GM12878 (cell line): Measurements from ENCODE around the gene BPTF. TPM values are rescaled to one million over a fixed set of nuclear protein-coding genes. Genes with fewer than 3 reads are reported as not detected.

ENCODE experiments used
- ATAC-seq: fragments of 200-7000 bp; cut with Tn5 transposase; 3 replicates; pipeline ENCODE4 v1.9.1; 2020; ENCODE audit warnings: mild to moderate bottlenecking, moderate library complexity
- BruUV-seq: library from RNA; stranded (reverse); fragments of 400-500 nt; replicated peaks from 2 replicates; lab custom pipeline; 2021; lab: Mats Ljungman, UMichigan
- CTCF ChIA-PET: fragments of 300-600 bp; sonication (Branson Sonifier 250); formaldehyde crosslinking; extraction: SDS; loops from one replicate; lab custom pipeline; 2021; ENCODE audit warnings: inconsistent platforms; lab: Yijun Ruan, JAX
- POLR2A ChIA-PET: fragments of 350-600 bp; formaldehyde crosslinking; extraction: SDS; loops from one replicate; lab custom pipeline; 2021; ENCODE audit warnings: inconsistent platforms; lab: Charles Lee
- RAD21 ChIA-PET: fragments of 300-600 bp; sonication (Branson Sonifier 250); formaldehyde crosslinking; loops from one replicate; lab custom pipeline; 2023; ENCODE audit warnings: antibody characterized with exemption; ENCODE audit not compliant: unreplicated experiment; lab: Charles Lee
- SMC1A ChIA-PET: fragments of 300-600 bp; sonication (Branson Sonifier 250); formaldehyde crosslinking; loops from one replicate; lab custom pipeline; 2023; ENCODE audit not compliant: unreplicated experiment, uncharacterized antibody; lab: Charles Lee
- DNase-seq: peaks from one replicate; pipeline ENCODE4 v3.0.0-alpha.2; 2011; ENCODE audit warnings: low read depth, low spot score
- FAIRE-seq: peaks from 3 replicates; lab custom pipeline; 2011; peaks lifted over from hg19 to GRCh38; lab: Jason Lieb, UNC
- H2AFZ ChIP-seq: 2 replicates; pipeline ENCODE4 v1.6.0; 2011; ENCODE audit warnings: low read depth, low read length, control low read depth; ENCODE audit not compliant: control insufficient read depth
- H3K27ac ChIP-seq: 2 replicates; pipeline ENCODE4 v1.5.1; 2011; ENCODE audit warnings: control low read depth; ENCODE audit not compliant: control insufficient read depth, insufficient read depth
- H3K27me3 ChIP-seq, 2 experiments: replicated peaks in 1 of 2; 2 replicates each; pipeline versions ENCODE4 v1.6.0 to v1.6.1; 2011; ENCODE audit warnings: low read length in 1 of 2; ENCODE audit not compliant: control insufficient read depth in 2 of 2, insufficient read depth in 2 of 2
- H3K36me3 ChIP-seq, 2 experiments: 2 replicates each; pipeline ENCODE4 v1.5.1; 2011; ENCODE audit warnings: low read length in 1 of 2; ENCODE audit not compliant: control insufficient read depth in 2 of 2, insufficient read depth in 2 of 2
- H3K4me1 ChIP-seq: 2 replicates; pipeline ENCODE4 v1.6.1; 2011; ENCODE audit warnings: mild to moderate bottlenecking, low read length, moderate library complexity, mixed read lengths; ENCODE audit not compliant: control insufficient read depth, insufficient read depth
- H3K4me2 ChIP-seq: 2 replicates; pipeline ENCODE4 v1.6.0; 2011; ENCODE audit warnings: control low read depth; ENCODE audit not compliant: control insufficient read depth, insufficient read depth
- H3K4me3 ChIP-seq: fragments of 200-600 bp; sonication (generic); 2 replicates; pipeline ENCODE4 v1.5.1; 2016
- H3K79me2 ChIP-seq: 2 replicates; pipeline ENCODE4 v1.6.0; 2011; ENCODE audit warnings: low read length; ENCODE audit not compliant: control insufficient read depth, insufficient read depth
- H3K9ac ChIP-seq: 2 replicates; pipeline ENCODE4 v1.8.0; 2011; ENCODE audit warnings: low read length, control low read depth, mixed read lengths; ENCODE audit not compliant: control insufficient read depth, insufficient read depth
- H3K9me3 ChIP-seq: replicated peaks from 3 replicates; pipeline ENCODE4 v1.5.1; 2011; ENCODE audit warnings: mild to moderate bottlenecking, low read length; ENCODE audit not compliant: control insufficient read depth, insufficient read depth
- H4K20me1 ChIP-seq: 2 replicates; pipeline ENCODE4 v1.6.0; 2011; ENCODE audit not compliant: control insufficient read depth, insufficient read depth
- CHD2 ChIP-seq: IDR thresholded peaks from 2 replicates; pipeline ENCODE4 v1.6.1; 2011; ENCODE audit warnings: low read depth, low read length, improper control_type of control experiment, borderline replicate concordance
- EED ChIP-seq: sonication (generic); IDR thresholded peaks from 2 replicates; pipeline ENCODE4 v1.6.1; 2016; ENCODE audit warnings: antibody characterized with exemption, low read depth
- EGR1 ChIP-seq, 2 experiments: IDR thresholded peaks; 1 replicate in 1 of 2; 2 replicates in 1 of 2; pipeline ENCODE4 v1.6.1; 2011 to 2012; ENCODE audit warnings: low read depth in 2 of 2, low read length in 2 of 2, borderline replicate concordance in 1 of 2, mild to moderate bottlenecking in 1 of 2, moderate library complexity in 1 of 2
- RELA ChIP-seq: fragments of 450-650 bp; IDR thresholded peaks from 2 replicates; pipeline ENCODE4 v1.8.0; 2014; ENCODE audit warnings: borderline replicate concordance; ENCODE audit not compliant: partially characterized antibody
- TAF1 ChIP-seq: IDR thresholded peaks from 2 replicates; pipeline ENCODE4 v1.6.1; 2011; ENCODE audit warnings: mild to moderate bottlenecking, low read depth, low read length, borderline replicate concordance
- WGBS: methylation state at CpG from one replicate; pipeline ENCODE4 v1.1.6; 2016; ENCODE audit warnings: low lambda C conversion rate; ENCODE audit not compliant: insufficient replicate concordance, insufficient coverage; ENCODE audit errors: missing lambda C conversion rate; 5-methylcytosine and 5-hydroxymethylcytosine counted together
- in situ Hi-C: fragments of 300-500 bp; cut with MboI; formaldehyde crosslinking; loops from 9 replicates; pipeline ENCODE4 v1.14.3; 2018; ENCODE audit warnings: mixed read lengths
- intact Hi-C: fragments of 100-400 bp; cut with micrococcal nuclease; formaldehyde crosslinking; loops from one replicate; pipeline ENCODE4 v1.14.2; 2022; ENCODE audit not compliant: unreplicated experiment
- polyA plus RNA-seq, 11 experiments: library from polyadenylated mRNA; depleted of rRNA in 4 of 11; unstranded in 6 of 11; stranded (reverse) in 5 of 11; fragments of >200 nt; fragmentation: Nextera tagmentation in 4 of 11; fragmentation: Illumina TruSeq in 1 of 11; extraction: Ambion mirVana in 4 of 11; extraction: Trizol in 1 of 11; gene quantifications; 1 replicate in 1 of 11; 2 replicates in 10 of 11; pipeline versions ENCODE4 v1.2.1 to v1.2.3, GENCODE V29; 2011 to 2016; ENCODE audit warnings: inconsistent platforms in 2 of 11, missing spikeins in 2 of 11, low read depth in 1 of 11
- total RNA-seq, 4 experiments: library from RNA; depleted of rRNA in 3 of 4; stranded (reverse); fragments of >200 nt in 3 of 4; fragmentation: Illumina TruSeq in 1 of 4; extraction: Trizol in 1 of 4; gene quantifications; 2 replicates each; pipeline versions ENCODE4 v1.2.1 to v1.2.3, GENCODE V29; 2013 to 2021
- TF ChIP-seq, protein P1 (sequence below): fragments of 450-650 bp; formaldehyde crosslinking; IDR thresholded peaks from 2 replicates; pipeline ENCODE4 v1.5.0; 2022; ENCODE audit warnings: mild to moderate bottlenecking, missing genetic modification characterization
- TF ChIP-seq, protein P2 (sequence below): fragments of 150-350 bp; IDR thresholded peaks from 2 replicates; pipeline ENCODE4 v1.6.1; 2014; ENCODE audit warnings: mild to moderate bottlenecking, low read depth, low read length
- TF ChIP-seq, protein P3 (sequence below): fragments of 450-650 bp; IDR thresholded peaks from 2 replicates; pipeline ENCODE4 v1.6.1; 2017; ENCODE audit warnings: mild to moderate bottlenecking
- TF ChIP-seq, protein P4 (sequence below): fragments of 450-650 bp; IDR thresholded peaks from 2 replicates; pipeline ENCODE4 v1.6.1; 2018; ENCODE audit warnings: borderline replicate concordance, mild to moderate bottlenecking; ENCODE audit not compliant: partially characterized antibody
- TF ChIP-seq, protein P5 (sequence below): fragments of 450-650 bp; IDR thresholded peaks from 2 replicates; pipeline ENCODE4 v1.6.1; 2016; ENCODE audit warnings: mild to moderate bottlenecking
- TF ChIP-seq, protein P6 (sequence below): IDR thresholded peaks from 2 replicates; pipeline ENCODE4 v1.6.1; 2011; ENCODE audit warnings: borderline replicate concordance, low read depth, mild to moderate bottlenecking, moderate library complexity, mixed read lengths, low read length; ENCODE audit not compliant: insufficient read depth; ENCODE audit errors: extremely low read length

Gene BPTF
- total and polyA plus RNA-seq, 10 of the 15 experiments (the other 5 are each of a cell fraction or from before 2014, with no cell fraction given): 19.4 to 78.3 (median 44.8) TPM

DNA sequence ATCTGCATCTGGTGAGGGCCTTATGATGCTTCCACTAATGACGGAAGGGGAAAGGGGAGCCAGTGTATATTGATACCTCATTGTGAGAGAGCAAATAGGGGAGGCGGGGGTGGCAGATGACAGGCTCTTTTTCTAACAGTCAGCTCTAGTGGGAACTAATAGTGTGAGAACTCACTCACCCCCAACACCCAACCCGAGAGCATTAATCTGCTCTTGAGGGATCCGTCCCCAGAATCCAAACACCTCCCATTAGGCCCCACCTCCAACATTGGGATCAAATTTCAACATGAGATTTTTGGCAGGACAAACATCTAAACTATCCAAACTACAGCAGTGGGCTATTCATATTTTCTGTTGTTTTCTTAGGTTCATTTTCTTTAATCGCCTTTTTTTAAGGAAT is 54.4 kb downstream of the BPTF start:
- no peaks in the 10 kb centered on the region for H3K9me3 ChIP-seq
- H2AFZ ChIP-seq: no peak overlapping the region
- SMC1A ChIA-PET: no interaction called here
- no peaks in the 10 kb centered on the region for H4K20me1 ChIP-seq
- CTCF ChIA-PET: no interaction called here
- H3K4me3 ChIP-seq: no peak overlapping the region
- intact Hi-C loops (loop anchor here (5.0 kb wide), 1 partner anchor 77 kb away; no protein-coding TSS in a partner anchor), in situ Hi-C loops (no loop called here)
- 94% methylated on average over 5 of the region's 5 CpGs for WGBS
- DNase-seq: no peak
- no peak overlapping the region for H3K4me2 ChIP-seq
- H3K36me3 ChIP-seq: peaks cover 1 to 18% of the 10 kb centered on the region in 2 experiments
- RAD21 ChIA-PET: interaction anchor here (1.2 kb wide), 1 partner anchor 81 kb away, joined by 3 read pairs; no protein-coding TSS in a partner anchor
- TSS peak; percentile 4 for BruUV-seq
- no peaks in the 10 kb centered on the region for H3K27me3 ChIP-seq
- H3K79me2 ChIP-seq: no peaks in the 10 kb centered on the region
- no peak for FAIRE-seq
- H3K27ac ChIP-seq: no peak overlapping the region
- POLR2A ChIA-PET: no interaction called here
- no peak for ATAC-seq
- no peaks in the 10 kb centered on the region for H3K4me1 ChIP-seq
- H3K9ac ChIP-seq: no peak overlapping the region
- TF ChIP-seq CHD2 (no peak), EED (no peak), TAF1 (no peak), EGR1 (IDR thresholded peaks at IDR 0.05; ENCODE audit: borderline replicate concordance in 1 of 2, low read depth in 2 of 2, low read length in 2 of 2) (no peak), RELA (no peak)
- TF ChIP-seq, protein P1, sequence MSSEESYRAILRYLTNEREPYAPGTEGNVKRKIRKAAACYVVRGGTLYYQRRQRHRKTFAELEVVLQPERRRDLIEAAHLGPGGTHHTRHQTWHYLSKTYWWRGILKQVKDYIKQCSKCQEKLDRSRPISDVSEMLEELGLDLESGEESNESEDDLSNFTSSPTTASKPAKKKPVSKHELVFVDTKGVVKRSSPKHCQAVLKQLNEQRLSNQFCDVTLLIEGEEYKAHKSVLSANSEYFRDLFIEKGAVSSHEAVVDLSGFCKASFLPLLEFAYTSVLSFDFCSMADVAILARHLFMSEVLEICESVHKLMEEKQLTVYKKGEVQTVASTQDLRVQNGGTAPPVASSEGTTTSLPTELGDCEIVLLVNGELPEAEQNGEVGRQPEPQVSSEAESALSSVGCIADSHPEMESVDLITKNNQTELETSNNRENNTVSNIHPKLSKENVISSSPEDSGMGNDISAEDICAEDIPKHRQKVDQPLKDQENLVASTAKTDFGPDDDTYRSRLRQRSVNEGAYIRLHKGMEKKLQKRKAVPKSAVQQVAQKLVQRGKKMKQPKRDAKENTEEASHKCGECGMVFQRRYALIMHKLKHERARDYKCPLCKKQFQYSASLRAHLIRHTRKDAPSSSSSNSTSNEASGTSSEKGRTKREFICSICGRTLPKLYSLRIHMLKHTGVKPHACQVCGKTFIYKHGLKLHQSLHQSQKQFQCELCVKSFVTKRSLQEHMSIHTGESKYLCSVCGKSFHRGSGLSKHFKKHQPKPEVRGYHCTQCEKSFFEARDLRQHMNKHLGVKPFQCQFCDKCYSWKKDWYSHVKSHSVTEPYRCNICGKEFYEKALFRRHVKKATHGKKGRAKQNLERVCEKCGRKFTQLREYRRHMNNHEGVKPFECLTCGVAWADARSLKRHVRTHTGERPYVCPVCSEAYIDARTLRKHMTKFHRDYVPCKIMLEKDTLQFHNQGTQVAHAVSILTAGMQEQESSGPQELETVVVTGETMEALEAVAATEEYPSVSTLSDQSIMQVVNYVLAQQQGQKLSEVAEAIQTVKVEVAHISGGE (CRISPR knock-in tag): no peak
- TF ChIP-seq, protein P2, sequence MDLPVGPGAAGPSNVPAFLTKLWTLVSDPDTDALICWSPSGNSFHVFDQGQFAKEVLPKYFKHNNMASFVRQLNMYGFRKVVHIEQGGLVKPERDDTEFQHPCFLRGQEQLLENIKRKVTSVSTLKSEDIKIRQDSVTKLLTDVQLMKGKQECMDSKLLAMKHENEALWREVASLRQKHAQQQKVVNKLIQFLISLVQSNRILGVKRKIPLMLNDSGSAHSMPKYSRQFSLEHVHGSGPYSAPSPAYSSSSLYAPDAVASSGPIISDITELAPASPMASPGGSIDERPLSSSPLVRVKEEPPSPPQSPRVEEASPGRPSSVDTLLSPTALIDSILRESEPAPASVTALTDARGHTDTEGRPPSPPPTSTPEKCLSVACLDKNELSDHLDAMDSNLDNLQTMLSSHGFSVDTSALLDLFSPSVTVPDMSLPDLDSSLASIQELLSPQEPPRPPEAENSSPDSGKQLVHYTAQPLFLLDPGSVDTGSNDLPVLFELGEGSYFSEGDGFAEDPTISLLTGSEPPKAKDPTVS: no peak
- TF ChIP-seq, protein P3, sequence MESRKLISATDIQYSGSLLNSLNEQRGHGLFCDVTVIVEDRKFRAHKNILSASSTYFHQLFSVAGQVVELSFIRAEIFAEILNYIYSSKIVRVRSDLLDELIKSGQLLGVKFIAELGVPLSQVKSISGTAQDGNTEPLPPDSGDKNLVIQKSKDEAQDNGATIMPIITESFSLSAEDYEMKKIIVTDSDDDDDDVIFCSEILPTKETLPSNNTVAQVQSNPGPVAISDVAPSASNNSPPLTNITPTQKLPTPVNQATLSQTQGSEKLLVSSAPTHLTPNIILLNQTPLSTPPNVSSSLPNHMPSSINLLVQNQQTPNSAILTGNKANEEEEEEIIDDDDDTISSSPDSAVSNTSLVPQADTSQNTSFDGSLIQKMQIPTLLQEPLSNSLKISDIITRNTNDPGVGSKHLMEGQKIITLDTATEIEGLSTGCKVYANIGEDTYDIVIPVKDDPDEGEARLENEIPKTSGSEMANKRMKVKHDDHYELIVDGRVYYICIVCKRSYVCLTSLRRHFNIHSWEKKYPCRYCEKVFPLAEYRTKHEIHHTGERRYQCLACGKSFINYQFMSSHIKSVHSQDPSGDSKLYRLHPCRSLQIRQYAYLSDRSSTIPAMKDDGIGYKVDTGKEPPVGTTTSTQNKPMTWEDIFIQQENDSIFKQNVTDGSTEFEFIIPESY: no peak
- TF ChIP-seq, protein P4, sequence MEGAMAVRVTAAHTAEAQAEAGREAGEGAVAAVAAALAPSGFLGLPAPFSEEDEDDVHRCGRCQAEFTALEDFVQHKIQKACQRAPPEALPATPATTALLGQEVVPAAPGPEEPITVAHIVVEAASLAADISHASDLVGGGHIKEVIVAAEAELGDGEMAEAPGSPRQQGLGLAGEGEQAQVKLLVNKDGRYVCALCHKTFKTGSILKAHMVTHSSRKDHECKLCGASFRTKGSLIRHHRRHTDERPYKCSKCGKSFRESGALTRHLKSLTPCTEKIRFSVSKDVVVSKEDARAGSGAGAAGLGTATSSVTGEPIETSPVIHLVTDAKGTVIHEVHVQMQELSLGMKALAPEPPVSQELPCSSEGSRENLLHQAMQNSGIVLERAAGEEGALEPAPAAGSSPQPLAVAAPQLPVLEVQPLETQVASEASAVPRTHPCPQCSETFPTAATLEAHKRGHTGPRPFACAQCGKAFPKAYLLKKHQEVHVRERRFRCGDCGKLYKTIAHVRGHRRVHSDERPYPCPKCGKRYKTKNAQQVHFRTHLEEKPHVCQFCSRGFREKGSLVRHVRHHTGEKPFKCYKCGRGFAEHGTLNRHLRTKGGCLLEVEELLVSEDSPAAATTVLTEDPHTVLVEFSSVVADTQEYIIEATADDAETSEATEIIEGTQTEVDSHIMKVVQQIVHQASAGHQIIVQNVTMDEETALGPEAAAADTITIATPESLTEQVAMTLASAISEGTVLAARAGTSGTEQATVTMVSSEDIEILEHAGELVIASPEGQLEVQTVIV: no peak
- TF ChIP-seq, protein P5, sequence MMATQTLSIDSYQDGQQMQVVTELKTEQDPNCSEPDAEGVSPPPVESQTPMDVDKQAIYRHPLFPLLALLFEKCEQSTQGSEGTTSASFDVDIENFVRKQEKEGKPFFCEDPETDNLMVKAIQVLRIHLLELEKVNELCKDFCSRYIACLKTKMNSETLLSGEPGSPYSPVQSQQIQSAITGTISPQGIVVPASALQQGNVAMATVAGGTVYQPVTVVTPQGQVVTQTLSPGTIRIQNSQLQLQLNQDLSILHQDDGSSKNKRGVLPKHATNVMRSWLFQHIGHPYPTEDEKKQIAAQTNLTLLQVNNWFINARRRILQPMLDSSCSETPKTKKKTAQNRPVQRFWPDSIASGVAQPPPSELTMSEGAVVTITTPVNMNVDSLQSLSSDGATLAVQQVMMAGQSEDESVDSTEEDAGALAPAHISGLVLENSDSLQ: no peak
- TF ChIP-seq, protein P6, sequence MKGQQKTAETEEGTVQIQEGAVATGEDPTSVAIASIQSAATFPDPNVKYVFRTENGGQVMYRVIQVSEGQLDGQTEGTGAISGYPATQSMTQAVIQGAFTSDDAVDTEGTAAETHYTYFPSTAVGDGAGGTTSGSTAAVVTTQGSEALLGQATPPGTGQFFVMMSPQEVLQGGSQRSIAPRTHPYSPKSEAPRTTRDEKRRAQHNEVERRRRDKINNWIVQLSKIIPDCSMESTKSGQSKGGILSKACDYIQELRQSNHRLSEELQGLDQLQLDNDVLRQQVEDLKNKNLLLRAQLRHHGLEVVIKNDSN: no peak
